Mucosa of gallbladder (tissue), 1 donor: ENCODE data around the gene PIK3C2B. TPM values are rescaled to one million over a fixed set of nuclear protein-coding genes. Genes with fewer than 3 reads are reported as not detected.

Experiments
- DNase-seq: peaks from one replicate; pipeline ENCODE4 v3.0.0-alpha.2; 2020; ENCODE audit warnings: low spot score
- total RNA-seq: library from RNA; stranded (reverse); gene quantifications from one replicate; pipeline ENCODE4 v1.2.1, GENCODE V29; 2021
- donor health status: DM: no; HTN: no; CAD: no.

PIK3C2B gene
- total RNA-seq, 1 donor from 2014 or later = 64.6 TPM

GRCh38 chr1:204461331-204462228 lies 33.0 kb downstream of the PIK3C2B start:
- DNase-seq = no peak

- DNase-seq = no peak
Measured at GRCh38 chr1:204460346-204460745, 34.3 kb downstream of the PIK3C2B start.

GRCh38 chr1:204459706-204460105 lies 34.9 kb downstream of the PIK3C2B start:
- no peak for DNase-seq

- DNase-seq = no peak
Measured at GRCh38 chr1:204457666-204458065, 36.9 kb downstream of the PIK3C2B start.

- no peak for DNase-seq
Measured at GRCh38 chr1:204456826-204457442, 37.7 kb downstream of the PIK3C2B start.

GRCh38 chr1:204455831-204456145 lies 38.8 kb downstream of the PIK3C2B start:
- DNase-seq = no peak

GRCh38 chr1:204455063-204455830 lies 39.4 kb downstream of the PIK3C2B start:
- DNase-seq = no peak

GRCh38 chr1:204454476-204454875 lies 40.1 kb downstream of the PIK3C2B start:
- DNase-seq = no peak

GRCh38 chr1:204453141-204453772 lies 41.3 kb downstream of the PIK3C2B start:
- no peak for DNase-seq

GRCh38 chr1:204451352-204452124 lies 43.1 kb downstream of the PIK3C2B start:
- DNase-seq = no peak

GRCh38 chr1:204450461-204451257 lies 43.9 kb downstream of the PIK3C2B start:
- DNase-seq = peak; percentile 89

GRCh38 chr1:204449678-204450280 lies 44.8 kb downstream of the PIK3C2B start:
- no peak for DNase-seq

GRCh38 chr1:204448991-204449677 lies 45.5 kb downstream of the PIK3C2B start:
- DNase-seq = no peak

- DNase-seq = peak; percentile 67
Measured at GRCh38 chr1:204448344-204448964, 46.2 kb downstream of the PIK3C2B start.

GRCh38 chr1:204447736-204448135 lies 46.9 kb downstream of the PIK3C2B start:
- no peak for DNase-seq

GRCh38 chr1:204447190-204447589 lies 47.4 kb downstream of the PIK3C2B start:
- no peak for DNase-seq

- DNase-seq = peak; percentile 73
Measured at GRCh38 chr1:204446413-204447111, 48.0 kb downstream of the PIK3C2B start.

GRCh38 chr1:204445860-204446412 lies 48.7 kb downstream of the PIK3C2B start:
- no peak for DNase-seq
